Anterior cingulate cortex (tissue), 58 donors: ENCODE data around the gene FHOD1.

Experiments used
- DNase-seq, 58 donors: peaks; one replicate each; lab custom pipeline; 2025; lab: John Stamatoyannopoulos, UW

FHOD1 gene

DNA sequence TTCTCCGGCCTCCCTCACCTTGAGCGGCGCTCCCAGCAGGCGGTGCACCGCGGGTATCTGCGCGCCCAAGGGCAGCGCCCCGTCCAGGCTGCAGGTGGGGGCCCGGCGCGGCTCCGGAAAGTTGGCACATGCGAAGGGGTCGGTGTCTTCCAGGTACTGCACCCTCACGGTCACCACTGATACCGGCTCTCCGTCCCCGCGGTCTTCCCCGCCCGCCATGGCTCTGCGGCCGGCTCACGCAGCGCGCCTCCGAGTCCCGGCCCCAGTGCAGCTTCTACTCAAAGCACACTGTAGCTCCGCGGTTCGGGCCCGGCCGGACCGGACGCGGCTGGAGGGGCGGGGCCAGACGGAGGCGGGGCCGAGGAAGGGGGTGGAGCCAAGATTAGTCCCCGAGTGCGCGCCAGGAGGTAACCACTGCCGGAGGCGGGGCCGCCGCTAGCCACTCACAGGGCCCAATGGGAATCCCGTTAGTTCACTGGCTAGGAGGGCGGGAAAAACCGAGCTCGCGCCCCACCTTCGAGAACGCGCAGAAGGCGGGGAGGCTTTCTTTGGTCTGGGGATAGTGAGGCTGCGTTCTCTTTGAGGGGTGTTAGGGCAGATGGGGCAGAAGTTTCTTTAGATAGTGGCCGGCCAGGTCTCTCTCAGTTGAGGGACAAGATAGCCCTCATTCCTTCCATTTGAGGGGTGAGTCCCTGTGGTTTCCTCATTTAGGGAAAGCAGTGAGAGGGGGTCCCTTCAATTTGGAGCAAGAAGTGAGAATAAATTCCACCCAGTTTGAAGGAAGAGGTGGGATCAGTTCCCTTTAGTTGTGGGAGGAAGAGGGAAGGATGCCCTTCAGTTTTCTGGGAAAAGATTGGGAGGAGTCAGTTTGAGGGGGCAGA is at the start of gene FHOD1:
FHOD1 (minus strand) TSS at position 290 of the 881 bp plus-strand sequence; CDS start at position 219, 71 bp downstream.
- peak; percentile 40 to 97 (median 88) for DNase-seq

DNA sequence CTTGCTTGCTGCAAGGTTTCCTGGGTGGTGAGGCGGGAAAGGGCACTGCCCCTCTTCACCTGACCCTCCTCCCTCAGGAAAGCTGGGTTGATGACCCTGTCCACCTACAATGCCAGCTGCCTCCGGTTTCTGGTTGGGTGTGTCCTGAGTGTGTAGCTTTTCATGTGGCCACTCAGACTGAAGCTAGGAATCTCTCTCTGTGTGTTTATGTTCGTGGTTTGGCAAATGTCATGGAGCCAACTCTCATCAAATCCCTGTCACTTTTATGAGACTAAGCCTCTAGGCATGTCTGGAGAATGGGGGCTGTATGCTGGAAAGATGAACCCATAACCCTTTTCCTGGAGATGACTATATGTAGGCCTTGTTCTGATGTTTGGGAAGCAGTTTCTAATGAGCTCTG is 49.1 kb upstream of the FHOD1 start:
- no peak for DNase-seq

GRCh38 chr16:67294938-67295361 is 47.7 kb upstream of the FHOD1 start:
- DNase-seq: no peak

- DNase-seq: no peak
These were observed 47.0 kb upstream of the FHOD1 start for GRCh38 chr16:67294171-67294757.

- no peak for DNase-seq
These were observed 44.2 kb upstream of the FHOD1 start for GRCh38 chr16:67291461-67291860.

DNA sequence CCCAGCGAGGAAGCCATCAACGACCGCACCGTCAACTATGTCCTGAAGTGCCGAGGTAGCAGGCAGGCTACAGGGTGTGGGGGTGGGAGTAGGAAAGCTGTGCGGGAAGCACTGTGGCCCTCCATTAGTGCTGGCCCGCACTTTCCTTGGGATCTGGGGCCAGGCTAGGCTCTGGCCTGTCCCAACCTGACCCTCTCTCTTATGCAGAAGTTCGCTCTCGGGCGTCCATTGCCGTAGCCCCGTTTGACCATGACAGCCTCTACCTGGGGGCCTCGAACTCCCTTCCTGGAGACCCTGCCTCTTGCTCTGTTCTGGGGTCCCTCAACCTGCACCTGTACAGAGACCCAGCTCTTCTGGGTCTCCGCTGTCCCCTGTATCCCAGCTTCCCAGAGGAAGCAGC is 40.7 kb upstream of the FHOD1 start:
- no peak for DNase-seq

DNA sequence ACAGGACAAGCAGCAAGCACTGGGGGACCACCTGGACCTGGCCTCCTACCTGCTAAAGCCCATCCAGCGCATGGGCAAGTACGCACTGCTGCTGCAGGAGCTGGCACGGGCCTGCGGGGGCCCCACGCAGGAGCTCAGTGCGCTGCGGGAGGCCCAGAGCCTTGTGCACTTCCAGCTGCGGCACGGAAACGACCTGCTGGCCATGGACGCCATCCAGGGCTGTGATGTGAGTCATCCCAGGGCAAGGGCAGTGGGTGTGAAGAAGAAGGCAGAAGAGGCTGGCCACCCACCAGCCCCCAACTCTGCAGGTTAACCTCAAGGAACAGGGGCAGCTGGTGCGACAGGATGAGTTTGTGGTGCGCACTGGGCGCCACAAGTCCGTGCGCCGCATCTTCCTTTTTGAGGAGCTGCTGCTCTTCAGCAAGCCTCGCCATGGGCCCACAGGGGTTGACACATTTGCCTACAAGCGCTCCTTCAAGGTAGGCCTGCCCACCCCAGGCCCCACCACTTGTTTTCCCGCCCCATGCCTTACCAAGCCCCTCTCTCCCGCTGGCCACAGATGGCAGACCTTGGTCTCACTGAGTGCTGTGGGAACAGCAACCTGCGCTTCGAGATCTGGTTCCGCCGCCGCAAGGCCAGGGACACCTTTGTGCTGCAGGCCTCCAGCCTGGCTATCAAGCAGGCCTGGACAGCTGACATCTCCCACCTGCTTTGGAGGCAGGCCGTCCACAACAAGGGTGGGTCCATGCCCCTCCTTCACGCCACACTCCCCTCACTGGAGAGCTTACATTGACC is 39.4 kb upstream of the FHOD1 start:
- DNase-seq: no peak

DNA sequence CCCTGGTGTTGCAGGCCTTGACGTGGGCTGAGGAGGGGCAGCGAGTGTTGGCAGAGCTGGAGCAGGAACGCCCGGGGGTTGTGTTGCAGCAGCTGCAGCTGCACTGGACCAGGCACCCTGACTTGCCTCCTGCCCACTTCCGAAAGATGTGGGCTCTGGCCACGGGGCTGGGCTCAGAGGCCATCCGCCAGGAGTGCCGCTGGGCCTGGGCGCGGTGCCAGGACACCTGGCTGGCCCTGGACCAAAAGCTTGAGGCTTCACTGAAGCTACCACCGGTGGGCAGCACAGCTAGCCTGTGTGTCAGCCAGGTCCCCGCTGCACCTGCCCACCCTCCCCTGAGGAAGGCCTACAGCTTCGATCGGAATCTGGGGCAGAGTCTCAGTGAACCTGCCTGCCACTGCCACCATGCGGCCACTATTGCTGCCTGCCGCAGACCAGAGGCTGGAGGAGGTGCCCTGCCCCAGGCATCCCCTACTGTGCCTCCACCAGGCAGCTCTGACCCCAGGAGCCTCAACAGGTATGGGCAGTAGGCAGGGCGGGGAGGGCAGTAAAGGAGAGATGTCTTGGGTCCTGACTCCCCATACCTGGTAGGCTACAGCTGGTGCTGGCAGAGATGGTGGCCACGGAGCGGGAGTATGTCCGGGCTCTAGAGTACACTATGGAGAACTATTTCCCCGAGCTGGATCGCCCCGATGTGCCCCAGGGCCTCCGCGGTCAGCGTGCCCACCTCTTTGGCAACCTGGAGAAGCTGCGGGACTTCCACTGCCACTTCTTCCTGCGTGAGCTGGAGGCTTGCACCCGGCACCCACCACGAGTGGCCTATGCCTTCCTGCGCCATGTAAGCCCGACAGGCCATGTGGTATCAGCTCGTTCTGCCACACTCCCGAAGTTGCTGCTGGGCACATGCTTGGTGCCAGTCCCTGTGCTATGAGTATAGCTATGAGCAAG is 37.7 kb upstream of the FHOD1 start:
- peak in 11 of 58 donors; percentile 6 to 40 (median 20) for DNase-seq

GRCh38 chr16:67283826-67284555 is 36.7 kb upstream of the FHOD1 start:
- no peak for DNase-seq

DNA sequence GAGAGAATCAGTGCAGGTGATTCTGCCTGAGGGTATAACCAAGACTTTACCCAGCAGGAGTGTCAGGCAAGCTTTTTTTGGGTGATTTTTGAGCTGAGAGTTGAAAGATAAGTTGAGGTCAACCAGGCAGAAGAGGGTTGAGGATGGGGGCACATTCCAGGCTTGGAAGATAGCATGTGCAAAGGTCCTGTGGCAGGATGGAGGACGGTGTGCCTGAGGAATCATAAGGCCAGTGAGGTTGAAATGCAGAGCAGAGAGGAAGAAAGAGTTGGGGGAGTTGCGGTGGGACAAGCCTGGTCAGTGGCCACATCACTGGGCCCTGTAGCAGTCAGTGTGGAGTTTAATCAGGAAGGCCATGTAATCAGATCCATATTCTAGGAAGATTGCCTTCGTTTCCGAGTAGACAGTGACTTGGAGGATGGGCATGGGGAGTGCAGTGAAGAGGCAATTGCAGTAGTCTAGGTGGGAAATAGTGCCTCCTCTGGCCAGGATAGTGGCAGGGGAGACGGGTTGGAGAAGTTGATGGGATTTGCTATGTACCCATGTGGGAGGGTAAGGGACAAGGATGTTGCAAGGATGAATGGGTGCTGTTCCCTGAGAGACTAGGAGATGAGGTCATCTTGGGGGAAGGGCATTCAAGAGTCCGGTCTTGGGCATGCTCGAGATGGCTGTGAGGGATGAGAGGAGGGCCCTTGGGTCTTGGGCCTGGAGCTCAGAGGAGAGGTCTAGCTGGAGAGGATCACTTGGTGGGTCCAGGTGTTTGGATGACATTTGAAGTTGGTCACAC is 36.0 kb upstream of the FHOD1 start:
- DNase-seq: no peak

DNA sequence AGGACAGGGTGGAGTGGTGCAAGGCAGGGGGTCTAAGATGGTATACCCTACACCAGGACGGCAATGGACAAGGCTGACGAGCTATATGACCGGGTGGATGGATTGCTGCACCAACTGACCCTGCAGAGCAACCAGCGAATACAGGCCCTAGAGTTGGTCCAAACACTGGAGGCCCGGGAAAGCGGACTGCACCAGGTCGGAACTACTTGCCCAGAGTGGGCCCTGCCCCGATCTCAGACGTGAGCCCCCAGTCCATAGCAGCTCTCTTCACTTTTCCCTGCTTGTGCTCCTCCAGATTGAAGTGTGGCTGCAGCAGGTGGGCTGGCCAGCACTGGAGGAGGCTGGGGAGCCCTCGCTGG is 35.1 kb upstream of the FHOD1 start:
- no peak for DNase-seq

- DNase-seq: no peak
These were observed 34.5 kb upstream of the FHOD1 start for GRCh38 chr16:67281536-67282446.

DNA sequence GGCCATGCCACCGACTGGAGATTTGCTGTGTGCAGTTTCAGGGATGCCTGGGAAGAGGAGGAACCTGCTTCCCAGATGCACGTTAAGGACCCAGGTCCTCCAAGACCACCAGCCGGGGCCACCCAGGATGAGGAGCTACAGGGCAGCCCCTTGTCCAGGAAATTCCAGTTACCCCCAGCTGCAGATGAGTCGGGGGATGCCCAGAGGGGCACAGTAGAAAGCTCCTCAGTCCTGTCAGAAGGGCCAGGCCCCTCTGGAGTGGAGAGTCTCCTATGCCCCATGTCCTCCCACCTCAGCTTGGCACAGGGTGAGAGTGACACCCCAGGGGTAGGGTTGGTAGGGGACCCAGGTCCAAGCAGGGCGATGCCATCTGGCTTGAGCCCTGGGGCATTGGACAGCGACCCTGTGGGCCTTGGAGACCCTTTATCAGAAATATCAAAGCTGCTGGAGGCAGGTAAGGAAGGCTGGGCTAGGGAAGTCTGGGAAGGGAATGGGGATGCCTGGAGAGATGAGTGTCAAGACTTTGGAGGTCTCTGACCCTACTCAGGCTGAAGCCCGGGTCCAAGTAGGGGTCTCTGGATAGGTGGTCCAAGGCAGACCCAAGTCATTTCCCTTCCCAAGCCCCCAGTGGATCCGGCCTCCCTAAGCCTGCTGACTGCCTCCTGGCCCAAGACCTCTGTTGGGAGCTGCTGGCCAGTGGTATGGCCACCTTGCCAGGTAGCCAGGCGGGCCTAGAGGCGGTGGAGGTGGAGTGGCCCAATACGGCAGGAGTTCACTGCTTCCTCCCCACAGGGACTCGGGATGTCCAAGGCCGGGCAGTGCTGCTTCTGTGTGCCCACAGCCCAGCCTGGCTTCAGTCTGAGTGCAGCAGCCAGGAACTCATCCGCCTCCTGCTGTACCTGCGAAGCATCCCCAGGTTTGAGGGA is 33.1 kb upstream of the FHOD1 start:
- no peak for DNase-seq

GRCh38 chr16:67279296-67280089 is 32.2 kb upstream of the FHOD1 start, which contains the start of gene PLEKHG4:
Gene PLEKHG4, plus strand, starts transcription at chr16:67279532. Its CDS starts 513 bp downstream, at chr16:67280045.
- DNase-seq: peak in 21 of 58 donors; percentile 6 to 41 (median 17)

DNA sequence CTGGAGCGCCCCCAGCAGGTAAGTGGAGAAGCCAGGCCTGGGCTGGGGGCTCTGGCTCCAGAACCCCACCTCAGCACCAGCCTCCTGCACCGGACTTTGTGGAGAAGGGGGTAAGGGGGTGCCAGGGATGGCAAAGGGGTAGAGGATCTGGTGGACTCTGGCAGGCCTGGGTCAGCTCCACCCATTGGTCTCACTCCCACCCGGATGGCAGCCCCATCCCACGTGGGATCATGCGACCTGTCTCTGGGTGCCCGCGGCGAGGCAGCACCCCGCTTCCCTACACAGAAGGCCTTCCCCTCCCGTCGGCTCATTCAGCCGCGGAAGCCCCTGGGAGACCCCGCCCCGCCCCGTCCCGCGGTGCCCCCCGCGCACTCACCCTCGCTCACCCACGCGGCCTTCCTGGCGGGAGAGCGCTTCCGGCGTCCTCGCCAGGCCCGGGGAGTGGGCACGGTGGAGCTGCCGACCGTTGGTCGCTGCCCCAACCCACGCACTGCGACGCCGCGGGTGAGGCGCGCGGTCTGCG is 31.6 kb upstream of the FHOD1 start:
- peak in 1 of 58 donors; percentile 41 for DNase-seq
